HEK293 (cell line): ENCODE results near the gene XNDC1N.

Source experiments
- EGR2 ChIP-seq: fragments of 450-650 bp; formaldehyde crosslinking; IDR thresholded peaks from 2 replicates; pipeline ENCODE4 v1.5.1; 2016; ENCODE audit warnings: low read depth, missing biosample characterization, missing genetic modification characterization
- GLI4 ChIP-seq: fragments of 450-650 bp; formaldehyde crosslinking; IDR thresholded peaks from 2 replicates; pipeline ENCODE4 v1.5.1; 2016; ENCODE audit warnings: missing biosample characterization, missing genetic modification characterization
- GLIS1 ChIP-seq: fragments of 450-650 bp; formaldehyde crosslinking; IDR thresholded peaks from 2 replicates; pipeline ENCODE4 v1.5.1; 2016; ENCODE audit warnings: missing biosample characterization, missing genetic modification characterization
- KLF10 ChIP-seq: fragments of 450-650 bp; IDR thresholded peaks from 2 replicates; pipeline ENCODE4 v1.5.1; 2018; ENCODE audit warnings: missing biosample characterization, mild to moderate bottlenecking, missing genetic modification characterization
- MZF1 ChIP-seq: fragments of 450-650 bp; formaldehyde crosslinking; IDR thresholded peaks from 2 replicates; pipeline ENCODE4 v1.5.1; 2017; ENCODE audit warnings: missing biosample characterization, missing genetic modification characterization, borderline replicate concordance
- ZBTB1 ChIP-seq: fragments of 450-650 bp; formaldehyde crosslinking; IDR thresholded peaks from 2 replicates; pipeline ENCODE4 v1.5.1; 2016; ENCODE audit warnings: missing biosample characterization, missing genetic modification characterization
- ZBTB17 ChIP-seq: fragments of 450-650 bp; formaldehyde crosslinking; IDR thresholded peaks from 2 replicates; pipeline ENCODE4 v1.5.1; 2016; ENCODE audit warnings: missing biosample characterization, missing genetic modification characterization
- ZBTB7A ChIP-seq: fragments of 450-650 bp; formaldehyde crosslinking; IDR thresholded peaks from 2 replicates; pipeline ENCODE4 v1.5.1; 2016; ENCODE audit warnings: low read depth, missing biosample characterization, missing genetic modification characterization
- ZEB2 ChIP-seq: fragments of 450-650 bp; formaldehyde crosslinking; IDR thresholded peaks from 2 replicates; pipeline ENCODE4 v1.5.1; 2016; ENCODE audit warnings: missing biosample characterization, missing genetic modification characterization
- ZFP37 ChIP-seq: fragments of 450-650 bp; formaldehyde crosslinking; IDR thresholded peaks from 2 replicates; pipeline ENCODE4 v1.5.1; 2016; ENCODE audit warnings: missing biosample characterization, missing genetic modification characterization
- ZIC2 ChIP-seq: fragments of 450-650 bp; formaldehyde crosslinking; IDR thresholded peaks from 2 replicates; pipeline ENCODE4 v1.5.1; 2016; ENCODE audit warnings: missing biosample characterization, missing genetic modification characterization
- ZNF155 ChIP-seq: fragments of 450-650 bp; formaldehyde crosslinking; IDR thresholded peaks from 2 replicates; pipeline ENCODE4 v1.5.1; 2016; ENCODE audit warnings: missing biosample characterization, missing genetic modification characterization
- ZNF175 ChIP-seq: fragments of 450-650 bp; formaldehyde crosslinking; IDR thresholded peaks from 2 replicates; pipeline ENCODE4 v1.5.1; 2016; ENCODE audit warnings: missing biosample characterization, missing genetic modification characterization
- ZNF426 ChIP-seq: fragments of 450-650 bp; formaldehyde crosslinking; IDR thresholded peaks from 2 replicates; pipeline ENCODE4 v1.5.1; 2017; ENCODE audit warnings: missing biosample characterization, missing genetic modification characterization, mild to moderate bottlenecking, inconsistent platforms, moderate library complexity
- ZNF548 ChIP-seq: fragments of 450-650 bp; formaldehyde crosslinking; IDR thresholded peaks from 2 replicates; pipeline ENCODE4 v1.5.1; 2016; ENCODE audit warnings: missing biosample characterization, missing genetic modification characterization
- ZNF600 ChIP-seq: fragments of 450-650 bp; formaldehyde crosslinking; IDR thresholded peaks from 2 replicates; pipeline ENCODE4 v1.5.1; 2016; ENCODE audit warnings: missing biosample characterization, missing genetic modification characterization
- ZNF677 ChIP-seq: fragments of 450-650 bp; IDR thresholded peaks from 2 replicates; pipeline ENCODE4 v1.5.0; 2018; ENCODE audit warnings: missing biosample characterization, mild to moderate bottlenecking, missing genetic modification characterization, moderate library complexity
- TF ChIP-seq, protein P1 (sequence below): fragments of 450-650 bp; formaldehyde crosslinking; IDR thresholded peaks from 2 replicates; pipeline ENCODE4 v1.5.1; 2017; ENCODE audit warnings: missing biosample characterization, mild to moderate bottlenecking, missing genetic modification characterization, moderate library complexity
- TF ChIP-seq, protein P2 (sequence below): fragments of 450-650 bp; formaldehyde crosslinking; conservative IDR thresholded peaks from 2 replicates; pipeline ENCODE4 v1.5.1; 2016; ENCODE audit warnings: low read depth, missing biosample characterization, missing genetic modification characterization
- TF ChIP-seq, protein P3 (sequence below): fragments of 450-650 bp; formaldehyde crosslinking; IDR thresholded peaks from 2 replicates; pipeline ENCODE4 v1.5.1; 2016; ENCODE audit warnings: missing biosample characterization, missing genetic modification characterization
- TF ChIP-seq, protein P4 (sequence below): fragments of 450-650 bp; formaldehyde crosslinking; IDR thresholded peaks from 2 replicates; pipeline ENCODE4 v1.5.1; 2016; ENCODE audit warnings: missing biosample characterization, missing genetic modification characterization

Gene XNDC1N

DNA sequence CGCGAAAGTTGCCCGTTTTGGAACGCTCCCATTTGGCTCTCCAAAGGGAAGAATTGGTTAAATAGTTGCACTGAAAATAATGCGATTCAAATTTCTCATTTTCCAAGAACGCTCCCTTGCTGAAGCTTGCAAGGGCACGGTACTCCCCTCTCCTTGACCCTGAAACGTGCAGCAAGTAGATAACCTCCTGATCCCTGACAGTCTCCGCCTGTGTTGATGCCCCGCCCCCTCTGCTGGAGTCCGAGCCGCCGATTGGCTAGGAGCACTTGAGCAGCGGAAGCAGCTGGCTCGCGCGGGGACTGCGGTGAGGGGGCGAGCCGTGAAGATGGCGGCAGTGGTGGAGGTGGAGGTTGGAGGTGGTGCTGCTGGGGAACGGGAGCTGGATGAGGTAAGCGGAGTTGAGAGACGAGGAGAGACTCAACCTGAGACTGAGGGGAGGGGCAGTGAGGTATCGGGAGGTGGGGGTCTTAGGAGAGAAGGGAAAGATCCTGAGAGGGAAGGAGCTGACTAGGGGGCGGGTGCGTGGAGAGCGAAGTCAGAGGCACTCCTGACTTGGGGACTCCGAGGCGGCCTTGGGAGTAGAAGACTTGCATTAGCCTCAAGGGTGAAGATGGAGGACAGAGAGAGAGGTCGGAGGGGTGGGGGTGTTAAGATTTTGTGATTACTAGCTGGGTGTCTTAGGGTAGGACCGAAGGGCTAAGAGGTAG lies 496 bp upstream of the XNDC1N start, which contains the start of gene RNF121 (continued):
- peak; percentile 61; the same call in 1 of the 2 replicates for TF ChIP-seq ZBTB7A (tag by site-specific recombination)
- peak; percentile 54 for TF ChIP-seq KLF10 (tag by site-specific recombination)
- 0 out of 2 replicates have a peak, but pooled peaks have one; percentile 13 for TF ChIP-seq ZNF600 (tag by site-specific recombination)
- TF ChIP-seq, protein P1, sequence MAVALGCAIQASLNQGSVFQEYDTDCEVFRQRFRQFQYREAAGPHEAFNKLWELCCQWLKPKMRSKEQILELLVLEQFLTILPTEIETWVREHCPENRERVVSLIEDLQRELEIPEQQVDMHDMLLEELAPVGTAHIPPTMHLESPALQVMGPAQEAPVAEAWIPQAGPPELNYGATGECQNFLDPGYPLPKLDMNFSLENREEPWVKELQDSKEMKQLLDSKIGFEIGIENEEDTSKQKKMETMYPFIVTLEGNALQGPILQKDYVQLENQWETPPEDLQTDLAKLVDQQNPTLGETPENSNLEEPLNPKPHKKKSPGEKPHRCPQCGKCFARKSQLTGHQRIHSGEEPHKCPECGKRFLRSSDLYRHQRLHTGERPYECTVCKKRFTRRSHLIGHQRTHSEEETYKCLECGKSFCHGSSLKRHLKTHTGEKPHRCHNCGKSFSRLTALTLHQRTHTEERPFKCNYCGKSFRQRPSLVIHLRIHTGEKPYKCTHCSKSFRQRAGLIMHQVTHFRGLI (tag by site-specific recombination), result peak; percentile 95
- TF ChIP-seq ZBTB17 (tag by site-specific recombination), result peak; percentile 60; the same call in 1 of the 2 replicates
- TF ChIP-seq, protein P2, sequence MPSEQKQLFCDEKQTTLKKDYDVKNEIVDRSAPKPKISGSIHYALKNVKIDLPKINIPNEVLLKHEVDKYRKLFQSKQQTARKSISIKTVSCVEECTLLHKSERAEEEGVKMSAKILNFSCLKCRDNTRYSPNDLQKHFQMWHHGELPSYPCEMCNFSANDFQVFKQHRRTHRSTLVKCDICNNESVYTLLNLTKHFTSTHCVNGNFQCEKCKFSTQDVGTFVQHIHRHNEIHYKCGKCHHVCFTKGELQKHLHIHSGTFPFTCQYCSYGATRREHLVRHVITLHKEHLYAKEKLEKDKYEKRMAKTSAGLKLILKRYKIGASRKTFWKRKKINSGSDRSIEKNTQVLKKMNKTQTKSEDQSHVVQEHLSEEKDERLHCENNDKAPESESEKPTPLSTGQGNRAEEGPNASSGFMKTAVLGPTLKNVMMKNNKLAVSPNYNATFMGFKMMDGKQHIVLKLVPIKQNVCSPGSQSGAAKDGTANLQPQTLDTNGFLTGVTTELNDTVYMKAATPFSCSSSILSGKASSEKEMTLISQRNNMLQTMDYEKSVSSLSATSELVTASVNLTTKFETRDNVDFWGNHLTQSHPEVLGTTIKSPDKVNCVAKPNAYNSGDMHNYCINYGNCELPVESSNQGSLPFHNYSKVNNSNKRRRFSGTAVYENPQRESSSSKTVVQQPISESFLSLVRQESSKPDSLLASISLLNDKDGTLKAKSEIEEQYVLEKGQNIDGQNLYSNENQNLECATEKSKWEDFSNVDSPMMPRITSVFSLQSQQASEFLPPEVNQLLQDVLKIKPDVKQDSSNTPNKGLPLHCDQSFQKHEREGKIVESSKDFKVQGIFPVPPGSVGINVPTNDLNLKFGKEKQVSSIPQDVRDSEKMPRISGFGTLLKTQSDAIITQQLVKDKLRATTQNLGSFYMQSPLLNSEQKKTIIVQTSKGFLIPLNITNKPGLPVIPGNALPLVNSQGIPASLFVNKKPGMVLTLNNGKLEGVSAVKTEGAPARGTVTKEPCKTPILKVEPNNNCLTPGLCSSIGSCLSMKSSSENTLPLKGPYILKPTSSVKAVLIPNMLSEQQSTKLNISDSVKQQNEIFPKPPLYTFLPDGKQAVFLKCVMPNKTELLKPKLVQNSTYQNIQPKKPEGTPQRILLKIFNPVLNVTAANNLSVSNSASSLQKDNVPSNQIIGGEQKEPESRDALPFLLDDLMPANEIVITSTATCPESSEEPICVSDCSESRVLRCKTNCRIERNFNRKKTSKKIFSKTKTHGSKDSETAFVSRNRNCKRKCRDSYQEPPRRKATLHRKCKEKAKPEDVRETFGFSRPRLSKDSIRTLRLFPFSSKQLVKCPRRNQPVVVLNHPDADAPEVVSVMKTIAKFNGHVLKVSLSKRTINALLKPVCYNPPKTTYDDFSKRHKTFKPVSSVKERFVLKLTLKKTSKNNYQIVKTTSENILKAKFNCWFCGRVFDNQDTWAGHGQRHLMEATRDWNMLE (tag by site-specific recombination), result 0 out of 2 replicates have a peak, but pooled peaks have one; percentile 5
- no peak for TF ChIP-seq MZF1 (tag by site-specific recombination)
- TF ChIP-seq EGR2, result peak; percentile 90
- TF ChIP-seq ZIC2 (tag by site-specific recombination), result peak; percentile 64
- TF ChIP-seq, protein P3, sequence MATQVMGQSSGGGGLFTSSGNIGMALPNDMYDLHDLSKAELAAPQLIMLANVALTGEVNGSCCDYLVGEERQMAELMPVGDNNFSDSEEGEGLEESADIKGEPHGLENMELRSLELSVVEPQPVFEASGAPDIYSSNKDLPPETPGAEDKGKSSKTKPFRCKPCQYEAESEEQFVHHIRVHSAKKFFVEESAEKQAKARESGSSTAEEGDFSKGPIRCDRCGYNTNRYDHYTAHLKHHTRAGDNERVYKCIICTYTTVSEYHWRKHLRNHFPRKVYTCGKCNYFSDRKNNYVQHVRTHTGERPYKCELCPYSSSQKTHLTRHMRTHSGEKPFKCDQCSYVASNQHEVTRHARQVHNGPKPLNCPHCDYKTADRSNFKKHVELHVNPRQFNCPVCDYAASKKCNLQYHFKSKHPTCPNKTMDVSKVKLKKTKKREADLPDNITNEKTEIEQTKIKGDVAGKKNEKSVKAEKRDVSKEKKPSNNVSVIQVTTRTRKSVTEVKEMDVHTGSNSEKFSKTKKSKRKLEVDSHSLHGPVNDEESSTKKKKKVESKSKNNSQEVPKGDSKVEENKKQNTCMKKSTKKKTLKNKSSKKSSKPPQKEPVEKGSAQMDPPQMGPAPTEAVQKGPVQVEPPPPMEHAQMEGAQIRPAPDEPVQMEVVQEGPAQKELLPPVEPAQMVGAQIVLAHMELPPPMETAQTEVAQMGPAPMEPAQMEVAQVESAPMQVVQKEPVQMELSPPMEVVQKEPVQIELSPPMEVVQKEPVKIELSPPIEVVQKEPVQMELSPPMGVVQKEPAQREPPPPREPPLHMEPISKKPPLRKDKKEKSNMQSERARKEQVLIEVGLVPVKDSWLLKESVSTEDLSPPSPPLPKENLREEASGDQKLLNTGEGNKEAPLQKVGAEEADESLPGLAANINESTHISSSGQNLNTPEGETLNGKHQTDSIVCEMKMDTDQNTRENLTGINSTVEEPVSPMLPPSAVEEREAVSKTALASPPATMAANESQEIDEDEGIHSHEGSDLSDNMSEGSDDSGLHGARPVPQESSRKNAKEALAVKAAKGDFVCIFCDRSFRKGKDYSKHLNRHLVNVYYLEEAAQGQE (tag by site-specific recombination), result peak; percentile 36; the same call in 1 of the 2 replicates
- no peak for TF ChIP-seq ZNF175 (tag by site-specific recombination)
- no peak for TF ChIP-seq ZNF155 (tag by site-specific recombination)
- TF ChIP-seq ZNF677 (tag by site-specific recombination), result no peak
- peak; percentile 73; the same call in 1 of the 2 replicates for TF ChIP-seq ZFP37
- TF ChIP-seq GLIS1 (tag by site-specific recombination), result peak; percentile 60; the same call in 1 of the 2 replicates
- no peak for TF ChIP-seq ZNF426
- 0 out of 2 replicates have a peak, but pooled peaks have one; percentile 12 for TF ChIP-seq ZEB2 (tag by site-specific recombination)
- 0 out of 2 replicates have a peak, but pooled peaks have one; percentile 47 for TF ChIP-seq GLI4 (tag by site-specific recombination)
- no peak for TF ChIP-seq ZBTB1
- TF ChIP-seq, protein P4, sequence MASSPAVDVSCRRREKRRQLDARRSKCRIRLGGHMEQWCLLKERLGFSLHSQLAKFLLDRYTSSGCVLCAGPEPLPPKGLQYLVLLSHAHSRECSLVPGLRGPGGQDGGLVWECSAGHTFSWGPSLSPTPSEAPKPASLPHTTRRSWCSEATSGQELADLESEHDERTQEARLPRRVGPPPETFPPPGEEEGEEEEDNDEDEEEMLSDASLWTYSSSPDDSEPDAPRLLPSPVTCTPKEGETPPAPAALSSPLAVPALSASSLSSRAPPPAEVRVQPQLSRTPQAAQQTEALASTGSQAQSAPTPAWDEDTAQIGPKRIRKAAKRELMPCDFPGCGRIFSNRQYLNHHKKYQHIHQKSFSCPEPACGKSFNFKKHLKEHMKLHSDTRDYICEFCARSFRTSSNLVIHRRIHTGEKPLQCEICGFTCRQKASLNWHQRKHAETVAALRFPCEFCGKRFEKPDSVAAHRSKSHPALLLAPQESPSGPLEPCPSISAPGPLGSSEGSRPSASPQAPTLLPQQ, result peak; percentile 34; the same call in 1 of the 2 replicates
- no peak for TF ChIP-seq ZNF548 (tag by site-specific recombination)
